ENCODE measurements around the gene TP73.

GRCh38 chr1:3708791-3709190 lies 56.5 kb downstream of the TP73 start:
- no peak for TF ChIP-seq EZH2 (IDR thresholded peaks at IDR 0.05; ENCODE audit: low read length, unreplicated experiment)
- no peak for TF ChIP-seq CTCF (conservative IDR thresholded peaks at IDR 0.05; ENCODE audit: low read depth, low read length)
- no peak for TF ChIP-seq EZH2phosphoT487 (IDR thresholded peaks at IDR 0.05; ENCODE audit: borderline replicate concordance, low read length)

Data from PC-3 (cell line).